ENCODE results near the gene PLIN4. TPM values are rescaled to one million over a fixed set of nuclear protein-coding genes. Genes with fewer than 3 reads are reported as not detected.

The PLIN4 gene
- total RNA-seq, 1 donor from 2014 or later: 69.5 TPM

GRCh38 chr19:4557971-4558941, 40.0 kb upstream of the PLIN4 start:
- Histone ChIP-seq H3K9me3 (no peaks in the 10 kb centered on the region), H3K4me3 (peak overlapping the region in 1 of 2 donors; percentile 25), H3K27me3 (no peaks in the 10 kb centered on the region), H3K27ac (no peak overlapping the region), H3K4me1 (no peaks in the 10 kb centered on the region), H3K36me3 (no peaks in the 10 kb centered on the region)
- no peak for DNase-seq (ENCODE audit: extremely low spot score in 2 of 2)
- TF ChIP-seq POLR2A (IDR thresholded peaks at IDR 0.05): no peak
- peak in 1 of 2 donors; percentile 23 for TF ChIP-seq POLR2AphosphoS5 (IDR thresholded peaks at IDR 0.05; ENCODE audit: insufficient read depth in 1 of 2, low read depth in 1 of 2)
- TF ChIP-seq, protein P1, sequence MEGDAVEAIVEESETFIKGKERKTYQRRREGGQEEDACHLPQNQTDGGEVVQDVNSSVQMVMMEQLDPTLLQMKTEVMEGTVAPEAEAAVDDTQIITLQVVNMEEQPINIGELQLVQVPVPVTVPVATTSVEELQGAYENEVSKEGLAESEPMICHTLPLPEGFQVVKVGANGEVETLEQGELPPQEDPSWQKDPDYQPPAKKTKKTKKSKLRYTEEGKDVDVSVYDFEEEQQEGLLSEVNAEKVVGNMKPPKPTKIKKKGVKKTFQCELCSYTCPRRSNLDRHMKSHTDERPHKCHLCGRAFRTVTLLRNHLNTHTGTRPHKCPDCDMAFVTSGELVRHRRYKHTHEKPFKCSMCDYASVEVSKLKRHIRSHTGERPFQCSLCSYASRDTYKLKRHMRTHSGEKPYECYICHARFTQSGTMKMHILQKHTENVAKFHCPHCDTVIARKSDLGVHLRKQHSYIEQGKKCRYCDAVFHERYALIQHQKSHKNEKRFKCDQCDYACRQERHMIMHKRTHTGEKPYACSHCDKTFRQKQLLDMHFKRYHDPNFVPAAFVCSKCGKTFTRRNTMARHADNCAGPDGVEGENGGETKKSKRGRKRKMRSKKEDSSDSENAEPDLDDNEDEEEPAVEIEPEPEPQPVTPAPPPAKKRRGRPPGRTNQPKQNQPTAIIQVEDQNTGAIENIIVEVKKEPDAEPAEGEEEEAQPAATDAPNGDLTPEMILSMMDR (IDR thresholded peaks at IDR 0.05): peak; percentile 74 to 95 (median 89)
- intact Hi-C loops (cut with DNase I): no loop called here

- H3K36me3 ChIP-seq: no peaks in the 10 kb centered on the region
- no peaks in the 10 kb centered on the region for H3K9me3 ChIP-seq
- no peak for TF ChIP-seq POLR2A (IDR thresholded peaks at IDR 0.05)
- TF ChIP-seq, protein P1 (IDR thresholded peaks at IDR 0.05): no peak
- TF ChIP-seq POLR2AphosphoS5 (IDR thresholded peaks at IDR 0.05; ENCODE audit: insufficient read depth in 1 of 2, low read depth in 1 of 2): no peak
- H3K27ac ChIP-seq: no peak overlapping the region
- DNase-seq (ENCODE audit: extremely low spot score in 2 of 2): no peak
- no peaks in the 10 kb centered on the region for H3K4me1 ChIP-seq
- H3K4me3 ChIP-seq: no peak overlapping the region
- no peaks in the 10 kb centered on the region for H3K27me3 ChIP-seq
- intact Hi-C loops (cut with DNase I): no loop called here
Measured at GRCh38 chr19:4557144-4557970, 39.1 kb upstream of the PLIN4 start.

DNA sequence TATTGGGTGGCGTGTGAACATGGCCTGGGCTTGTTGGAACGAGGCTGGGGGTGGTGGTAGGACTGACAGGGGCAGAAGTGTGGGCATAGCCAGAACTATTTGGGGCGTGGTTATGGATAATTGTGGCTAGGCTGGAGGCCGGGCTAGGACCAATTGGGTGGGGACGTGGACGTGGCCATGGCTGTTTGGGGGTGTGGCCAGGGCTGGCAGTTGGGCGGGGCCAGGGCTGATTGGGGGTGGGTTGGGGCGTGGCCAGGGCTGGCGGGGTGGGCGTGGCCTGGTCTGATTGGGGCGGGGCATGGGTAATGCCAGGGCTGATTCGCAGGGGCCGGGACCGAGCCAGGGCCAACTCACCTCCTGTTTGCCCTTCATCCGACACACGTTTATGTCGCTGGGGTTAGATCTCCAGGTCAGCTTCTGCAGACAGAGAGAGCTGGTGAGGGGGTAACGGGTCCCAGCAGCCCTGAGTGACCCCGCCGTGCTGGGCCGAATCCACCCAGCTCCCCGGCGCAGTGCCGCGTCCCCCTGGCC, 38.4 kb upstream of the PLIN4 start:
- DNase-seq (ENCODE audit: extremely low spot score in 2 of 2): no peak
- intact Hi-C loops (cut with DNase I): no loop called here
- H3K9me3 ChIP-seq: no peaks in the 10 kb centered on the region
- no peaks in the 10 kb centered on the region for H3K4me1 ChIP-seq
- no peak overlapping the region for H3K4me3 ChIP-seq
- TF ChIP-seq POLR2AphosphoS5 (IDR thresholded peaks at IDR 0.05; ENCODE audit: insufficient read depth in 1 of 2, low read depth in 1 of 2): no peak
- TF ChIP-seq, protein P1 (IDR thresholded peaks at IDR 0.05): no peak
- no peak for TF ChIP-seq POLR2A (IDR thresholded peaks at IDR 0.05)
- H3K36me3 ChIP-seq: no peaks in the 10 kb centered on the region
- no peak overlapping the region for H3K27ac ChIP-seq
- H3K27me3 ChIP-seq: no peaks in the 10 kb centered on the region

DNA sequence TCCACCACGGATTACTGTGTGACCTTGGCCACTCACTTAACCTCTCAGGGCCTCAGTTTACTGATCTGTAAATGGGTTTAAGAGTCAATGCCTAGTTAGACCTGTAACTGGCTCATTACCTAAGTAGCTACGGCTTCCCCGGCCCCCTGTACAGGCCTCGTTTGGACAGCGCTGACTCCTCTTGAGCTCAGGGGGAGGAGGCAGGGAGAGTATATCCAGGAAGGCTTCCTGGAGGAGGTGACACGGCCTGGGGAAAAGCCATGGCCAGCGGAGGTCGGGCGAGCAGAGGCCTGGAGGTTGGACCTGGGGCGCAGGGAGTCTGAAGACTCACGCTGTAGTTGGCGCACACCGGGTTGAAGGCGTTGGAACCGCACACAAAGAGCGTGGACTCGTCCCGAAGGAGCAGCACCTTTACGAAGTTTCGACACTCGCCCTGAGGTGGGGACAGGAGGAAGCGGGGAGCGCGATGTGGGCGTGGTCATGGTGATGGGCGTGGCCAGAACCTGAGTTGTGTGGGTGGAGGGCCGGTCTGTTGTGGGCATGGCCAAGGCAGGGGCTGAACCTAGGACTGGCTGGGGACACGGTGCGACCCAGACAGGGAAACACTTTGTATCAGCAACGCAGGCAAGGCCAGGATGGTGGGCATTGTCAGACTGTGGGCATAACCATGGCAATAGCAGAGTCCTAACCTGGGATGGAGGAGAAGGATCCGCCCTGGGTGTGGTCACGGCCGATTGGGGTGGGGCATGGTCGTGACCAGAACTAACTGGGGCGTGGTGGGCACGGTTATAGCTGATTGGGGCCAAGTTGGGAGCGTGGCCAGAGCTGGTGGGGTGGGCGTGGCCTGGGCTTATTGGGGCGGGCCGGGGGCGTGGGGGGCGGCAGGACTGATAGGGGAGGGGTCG, 37.6 kb upstream of the PLIN4 start:
- no peaks in the 10 kb centered on the region for H3K36me3 ChIP-seq
- no peaks in the 10 kb centered on the region for H3K27me3 ChIP-seq
- TF ChIP-seq POLR2AphosphoS5 (IDR thresholded peaks at IDR 0.05; ENCODE audit: insufficient read depth in 1 of 2, low read depth in 1 of 2): no peak
- TF ChIP-seq POLR2A (IDR thresholded peaks at IDR 0.05): no peak
- TF ChIP-seq, protein P1 (IDR thresholded peaks at IDR 0.05): no peak
- no peaks in the 10 kb centered on the region for H3K9me3 ChIP-seq
- no peak overlapping the region for H3K27ac ChIP-seq
- no peak for DNase-seq (ENCODE audit: extremely low spot score in 2 of 2)
- intact Hi-C loops (cut with DNase I): no loop called here
- H3K4me3 ChIP-seq: no peak overlapping the region
- H3K4me1 ChIP-seq: no peaks in the 10 kb centered on the region

Data from vagina (tissue), 2 donors.